ENCODE measurements around the gene TSPAN6.

- TF ChIP-seq CTCF (conservative IDR thresholded peaks at IDR 0.05) (no peak), EZH2 (IDR thresholded peaks at IDR 0.05; ENCODE audit: low read depth) (no peak)
These were observed 10.5 kb upstream of the TSPAN6 start for GRCh38 chrX:100647095-100647494.

Data from PC-9 (cell line).